ENCODE data around the gene LDB2. TPM values are rescaled to one million over a fixed set of nuclear protein-coding genes. Genes with fewer than 3 reads are reported as not detected.

LDB2 gene
- total and polyA plus RNA-seq, 2 of the 8 experiments (the other 6 are each of a cell fraction or from before 2014, with no cell fraction given), result 57.0 to 140 TPM

DNA sequence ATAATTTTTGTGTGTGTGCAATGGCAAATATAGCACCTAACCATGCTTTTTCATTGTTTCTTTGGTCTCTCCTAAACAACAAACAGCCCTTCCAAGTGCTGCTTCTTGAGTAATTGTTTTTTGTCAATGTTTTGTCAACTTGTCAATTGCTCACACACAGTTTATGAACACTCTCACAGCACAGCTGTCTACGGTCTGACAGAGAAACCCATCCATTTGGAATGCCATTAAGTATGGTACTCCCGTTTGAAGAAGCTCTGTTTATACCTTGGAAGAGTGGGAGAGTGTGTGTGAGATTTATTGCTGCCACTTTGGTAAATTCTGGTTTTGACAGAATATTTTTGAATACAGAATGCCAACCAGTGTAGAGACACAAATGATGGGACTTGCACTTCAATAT is 254.6 kb downstream of the LDB2 start:
- DNase-seq (ENCODE audit: low read depth in 1 of 2, low spot score in 2 of 2) (no peak), FAIRE-seq (no peak)
- Histone ChIP-seq H3K4me1 (replicated peaks in 1 of 4; ENCODE audit: control insufficient read depth in 3 of 4, insufficient read depth in 4 of 4, low read length in 3 of 4) (no peaks in the 10 kb centered on the region), H3K56ac (replicated peaks; ENCODE audit: insufficient read length, low read depth, low read length) (no peak overlapping the region), H2BK20ac (ENCODE audit: low read length) (no peak overlapping the region), H3K4ac (replicated peaks; ENCODE audit: insufficient read length, low read depth, low read length) (no peak overlapping the region), H2BK120ac (replicated peaks; ENCODE audit: low read depth, low read length) (no peak overlapping the region), H3K18ac (ENCODE audit: extremely low read depth, low read length) (no peak overlapping the region), H3K4me2 (ENCODE audit: insufficient read depth in 1 of 2, low read depth in 2 of 2, low read length in 2 of 2) (no peak overlapping the region), H3K79me1 (ENCODE audit: low read depth, low read length) (no peaks in the 10 kb centered on the region), H3K36me3 (ENCODE audit: control insufficient read depth in 2 of 4, insufficient read depth in 4 of 4, low read length in 3 of 4) (no peaks in the 10 kb centered on the region), H3K23me2 (ENCODE audit: low read depth, low read length) (no peaks in the 10 kb centered on the region), H2BK12ac (ENCODE audit: low read depth, low read length) (no peak overlapping the region), H3K23ac (ENCODE audit: insufficient read length) (no peak overlapping the region), H4K20me1 (replicated peaks in 1 of 2; ENCODE audit: control insufficient read depth in 1 of 2, insufficient read depth in 2 of 2, low read length in 2 of 2) (peaks cover 0 to 2% of the 10 kb centered on the region in 2 experiments), H3K79me2 (ENCODE audit: control insufficient read depth in 1 of 2, insufficient read depth in 2 of 2, low read length in 2 of 2) (no peaks in the 10 kb centered on the region), H3K9ac (replicated peaks in 1 of 4; ENCODE audit: extremely low read depth in 1 of 4, low read depth in 3 of 4, low read length in 3 of 4) (no peak overlapping the region), H2AFZ (ENCODE audit: low read length) (no peak overlapping the region), H3K14ac (ENCODE audit: insufficient read length) (no peak overlapping the region), H3K9me3 (ENCODE audit: insufficient read depth in 2 of 2, low read depth in 1 of 2, low read length in 1 of 2) (no peaks in the 10 kb centered on the region), H2BK5ac (ENCODE audit: low read depth, low read length) (no peak overlapping the region), H3K27ac (ENCODE audit: low read depth, low read length) (no peak overlapping the region), H3K27me3 (replicated peaks in 1 of 4; ENCODE audit: control insufficient read depth in 3 of 4, extremely low read depth in 1 of 4, insufficient read depth in 3 of 4, low read length in 3 of 4) (no peaks in the 10 kb centered on the region), H2BK15ac (ENCODE audit: low read length) (no peak overlapping the region), H4K5ac (ENCODE audit: insufficient read length, low read depth, low read length) (no peak overlapping the region), H3K4me3 (ENCODE audit: extremely low read depth in 1 of 4, insufficient read depth in 2 of 4, low read depth in 3 of 4, low read length in 4 of 4) (no peak overlapping the region), H4K8ac (ENCODE audit: extremely low read depth, insufficient read depth, low read length) (no peak overlapping the region), H2AK5ac (ENCODE audit: low read depth, low read length) (no peak overlapping the region), H4K91ac (replicated peaks; ENCODE audit: insufficient read length, low read length) (no peak overlapping the region)
- WGBS, 2 experiments (ENCODE audit: extremely low coverage in 1 of 2, insufficient coverage in 1 of 2, insufficient read length in 1 of 2, insufficient replicate concordance in 2 of 2, low coverage in 1 of 2, low lambda C conversion rate in 2 of 2, missing lambda C conversion rate in 1 of 2), result 88% methylated on average over 2 of the region's 2 CpGs; no CpG with 5 or more reads in 1 of the 2 experiments
- ChIA-PET POLR2A (ENCODE audit: partially characterized antibody) (interaction anchor here (0.7 kb wide), 1 partner anchor 12 kb away, joined by 4 read pairs; no protein-coding TSS in a partner anchor), CTCF (ENCODE audit: partially characterized antibody) (interaction anchor here (1.7 kb wide), 1 partner anchor 8 kb away, joined by 5 read pairs; no protein-coding TSS in a partner anchor)
- no peak for TF ChIP-seq KDM1A (IDR thresholded peaks at IDR 0.05; ENCODE audit: borderline replicate concordance, low read length)
- TF ChIP-seq SP1 (IDR thresholded peaks at IDR 0.05; ENCODE audit: low read depth, low read length), result no peak
- TF ChIP-seq TCF12 (IDR thresholded peaks at IDR 0.05; ENCODE audit: low read depth, low read length), result no peak
- TF ChIP-seq SP2 (IDR thresholded peaks at IDR 0.05; ENCODE audit: low read length), result no peak
- TF ChIP-seq SIX5 (IDR thresholded peaks at IDR 0.05; ENCODE audit: low read depth, low read length), result no peak
- TF ChIP-seq, protein P1, sequence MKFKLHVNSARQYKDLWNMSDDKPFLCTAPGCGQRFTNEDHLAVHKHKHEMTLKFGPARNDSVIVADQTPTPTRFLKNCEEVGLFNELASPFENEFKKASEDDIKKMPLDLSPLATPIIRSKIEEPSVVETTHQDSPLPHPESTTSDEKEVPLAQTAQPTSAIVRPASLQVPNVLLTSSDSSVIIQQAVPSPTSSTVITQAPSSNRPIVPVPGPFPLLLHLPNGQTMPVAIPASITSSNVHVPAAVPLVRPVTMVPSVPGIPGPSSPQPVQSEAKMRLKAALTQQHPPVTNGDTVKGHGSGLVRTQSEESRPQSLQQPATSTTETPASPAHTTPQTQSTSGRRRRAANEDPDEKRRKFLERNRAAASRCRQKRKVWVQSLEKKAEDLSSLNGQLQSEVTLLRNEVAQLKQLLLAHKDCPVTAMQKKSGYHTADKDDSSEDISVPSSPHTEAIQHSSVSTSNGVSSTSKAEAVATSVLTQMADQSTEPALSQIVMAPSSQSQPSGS (IDR thresholded peaks at IDR 0.05; ENCODE audit: low read length), result no peak
- no peak for TF ChIP-seq GTF2F1 (IDR thresholded peaks at IDR 0.05; ENCODE audit: borderline replicate concordance, low read depth, low read length)
- TF ChIP-seq SUZ12 (IDR thresholded peaks at IDR 0.05; ENCODE audit: low read length), result no peak
- no peak for TF ChIP-seq KDM4A (IDR thresholded peaks at IDR 0.05; ENCODE audit: low read depth, low read length, severe bottlenecking)
- no peak for TF ChIP-seq CBX8 (IDR thresholded peaks at IDR 0.05; ENCODE audit: borderline replicate concordance, low read depth, low read length)
- no peak for TF ChIP-seq EGR1 (IDR thresholded peaks at IDR 0.05; ENCODE audit: borderline replicate concordance, low read depth, low read length)
- TF ChIP-seq NANOG (IDR thresholded peaks at IDR 0.05; ENCODE audit: insufficient read depth, low read depth, low read length, poor library complexity, severe bottlenecking), result no peak
- TF ChIP-seq TAF1 (IDR thresholded peaks at IDR 0.05; ENCODE audit: low read depth, low read length), result no peak
- TF ChIP-seq CBX5 (IDR thresholded peaks at IDR 0.05; ENCODE audit: low read depth, low read length), result no peak

Measured in H1 (cell line).